Stimulated activated CD4-positive, alpha-beta T cell treated with anti-CD3 and anti-CD28 coated beads, Interleukin-15, amount 100 ng/mL, for 24 hours (primary cell): ENCODE measurements around the gene KCNS3.

Source experiments
- DNase-seq: peaks from one replicate; pipeline ENCODE4 v3.0.0-alpha.2; 2020

The KCNS3 gene

DNA sequence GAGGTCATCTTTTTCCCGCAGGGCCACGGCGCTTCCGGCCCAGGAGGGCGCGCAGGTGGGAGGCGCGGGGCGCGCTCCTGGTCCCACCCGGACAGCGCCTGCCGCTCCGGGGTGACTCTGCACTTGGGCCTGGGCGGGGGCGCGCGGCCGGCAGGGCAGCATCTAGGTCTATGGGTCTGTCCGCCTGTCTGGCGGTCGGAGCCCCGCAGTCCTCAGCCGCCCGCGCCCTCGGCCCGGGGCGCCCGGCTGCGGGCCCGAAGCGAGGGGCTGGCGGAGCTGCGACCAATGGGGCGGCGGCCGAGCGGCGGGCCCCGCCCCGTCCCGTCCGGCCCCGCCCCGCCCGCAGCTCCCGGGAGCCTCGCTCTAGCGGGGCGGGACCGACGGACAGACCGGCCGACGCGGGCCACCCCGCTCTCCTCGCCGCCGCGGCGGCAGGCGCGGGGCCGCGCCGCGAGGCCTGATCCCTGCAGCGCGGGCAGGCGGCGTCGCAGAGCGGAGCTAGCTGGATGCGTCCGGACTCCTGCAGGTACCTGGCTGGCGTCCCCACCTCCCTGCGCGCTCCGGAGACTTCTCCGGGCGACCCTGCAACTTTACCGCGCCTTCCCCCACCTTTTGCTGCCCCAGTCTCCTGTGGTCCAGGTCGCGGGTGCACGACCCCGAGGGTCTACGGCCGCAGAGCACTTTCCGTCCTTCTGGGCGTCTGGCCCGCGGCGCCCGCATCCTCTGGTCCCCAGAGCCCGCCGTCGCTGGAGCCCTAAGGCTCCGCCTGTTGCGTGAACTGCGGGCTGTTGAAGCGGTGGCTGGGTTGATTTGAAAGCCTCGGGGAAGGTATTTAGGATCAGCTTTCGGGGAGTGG is at the start of gene KCNS3:
TSS of gene KCNS3 (plus strand) at position 387 of the 856 bp plus-strand sequence. CDS start 52,342 bp downstream, outside the sequence.
- DNase-seq, result peak; percentile 40

DNA sequence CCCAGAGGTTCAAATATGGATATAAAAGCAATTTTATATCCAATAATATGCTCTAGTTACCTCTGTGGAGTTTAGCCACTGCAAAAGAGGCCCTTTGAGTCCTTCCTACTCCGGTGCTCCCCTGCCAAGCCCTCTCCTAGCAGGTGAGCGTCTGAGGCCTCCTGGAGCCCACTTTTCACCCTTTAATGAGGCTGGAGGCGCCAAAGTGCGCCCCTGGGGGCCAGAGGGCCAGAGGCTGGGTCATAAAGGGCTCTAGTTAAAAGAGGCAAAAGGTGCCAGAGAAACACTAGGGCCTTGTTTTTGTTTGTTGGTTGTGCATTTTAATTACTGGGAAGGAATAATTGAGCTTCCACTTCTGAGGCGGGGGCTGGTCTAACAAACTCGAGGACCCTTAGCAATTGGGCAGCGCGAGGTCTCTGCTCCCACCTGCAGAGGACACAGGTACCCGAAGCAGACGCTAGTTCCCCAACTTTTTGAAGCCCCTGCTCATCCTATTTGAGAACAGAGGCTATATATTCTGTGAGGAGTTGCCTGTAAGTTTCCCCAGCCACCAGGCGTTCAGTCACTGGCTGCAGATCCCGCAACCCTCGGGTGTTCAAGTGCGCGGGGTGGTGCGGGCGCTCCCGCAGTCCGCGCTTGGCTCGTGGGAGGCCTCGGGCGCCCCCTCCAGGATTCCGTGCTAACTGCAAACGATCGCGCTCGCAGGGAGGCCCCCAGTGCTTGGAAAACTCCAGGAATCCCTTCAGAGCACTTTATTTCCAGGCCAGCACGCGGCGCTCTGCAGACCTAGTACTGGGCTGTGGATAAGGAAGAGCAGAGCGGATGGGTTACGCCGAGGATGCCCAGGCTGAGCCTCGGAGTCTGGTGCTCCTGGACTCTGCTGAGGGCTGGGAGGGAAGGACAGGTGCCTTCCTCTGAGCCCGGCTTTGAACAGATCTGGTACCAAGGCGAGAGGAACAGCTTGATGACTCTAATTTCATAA is 48.1 kb upstream of the KCNS3 start:
- peak; percentile 62 for DNase-seq

DNA sequence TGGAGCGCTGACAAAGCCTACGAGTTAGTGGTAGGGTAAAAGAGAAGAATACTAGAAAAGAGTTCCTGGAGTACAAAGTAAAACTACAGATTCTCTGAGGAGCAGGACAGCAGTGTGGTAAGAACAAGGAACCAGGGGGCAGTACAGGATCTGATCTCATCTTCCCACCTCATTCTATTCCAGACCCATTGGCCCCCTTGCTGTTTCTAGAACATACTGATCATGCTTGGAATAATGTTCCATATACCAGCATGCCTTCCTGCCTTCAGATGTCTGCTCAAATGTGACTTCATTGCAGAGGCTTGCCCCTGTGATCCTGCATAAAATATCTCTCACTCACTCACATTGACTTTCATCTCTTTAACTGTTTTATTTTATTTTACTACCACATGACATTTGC is 43.0 kb upstream of the KCNS3 start:
- no peak for DNase-seq

DNA sequence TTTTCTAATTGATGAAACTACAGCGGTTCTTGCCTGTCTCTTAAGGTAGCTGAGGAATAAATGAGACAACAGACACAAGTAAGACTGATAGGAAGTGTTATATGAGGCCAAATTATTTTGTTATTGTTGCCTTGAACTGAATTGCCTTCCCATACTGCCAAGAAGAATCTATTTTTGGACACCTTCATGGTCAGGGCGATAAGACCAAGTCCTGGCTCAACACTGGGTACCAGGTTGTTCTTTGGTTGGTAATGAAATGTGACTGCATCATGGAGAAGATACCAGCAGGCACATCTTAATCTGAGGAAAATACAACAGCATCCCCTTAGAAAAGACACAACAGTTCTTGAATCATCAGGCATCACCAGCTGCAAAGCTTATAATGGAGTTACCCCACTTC is 38.5 kb upstream of the KCNS3 start:
- DNase-seq, result no peak

- DNase-seq, result no peak
Observed at GRCh38 chr2:17843457-17843856, 35.0 kb upstream of the KCNS3 start.

- no peak for DNase-seq
Observed at GRCh38 chr2:17845806-17846205, 32.7 kb upstream of the KCNS3 start.

DNA sequence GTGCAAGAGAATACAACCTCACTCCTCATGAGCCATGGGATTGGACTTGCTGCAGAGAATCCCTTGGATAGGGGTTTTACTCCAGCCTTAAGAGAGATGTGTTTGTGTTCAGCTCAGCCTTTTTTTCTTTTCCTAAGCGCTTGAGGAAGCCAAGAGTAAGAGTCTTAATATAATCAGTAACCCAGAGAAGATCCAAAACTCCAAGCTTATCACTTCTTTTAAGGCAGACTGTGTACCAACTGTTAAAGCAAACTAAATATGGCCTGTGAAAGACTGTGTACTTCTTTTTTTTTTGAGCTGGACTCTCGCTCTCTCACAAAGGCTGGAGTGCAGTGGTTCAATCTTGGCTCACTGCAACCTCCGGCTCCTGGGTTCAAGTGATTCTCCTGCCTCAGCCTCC is 31.8 kb upstream of the KCNS3 start:
- DNase-seq, result no peak

- no peak for DNase-seq
Observed at GRCh38 chr2:17847236-17847635, 31.2 kb upstream of the KCNS3 start.

DNA sequence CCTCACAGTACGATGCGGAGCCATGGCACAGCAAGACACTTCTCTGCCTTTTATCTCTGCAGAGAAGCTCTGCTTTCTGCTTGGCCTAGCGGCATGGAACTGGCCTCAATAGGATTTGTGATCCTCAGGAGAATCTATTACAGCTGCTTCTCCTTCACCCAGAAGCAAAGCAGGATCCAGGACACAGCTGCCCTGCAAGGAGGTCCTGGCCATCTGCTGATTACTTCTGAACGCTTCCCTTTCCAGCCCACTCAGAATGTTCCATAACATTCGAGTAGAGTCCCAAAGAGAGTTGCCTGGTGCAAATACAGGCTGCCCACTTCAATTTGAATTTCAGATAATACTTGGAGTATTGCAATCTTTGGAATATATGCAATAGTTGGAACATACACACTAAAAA is 29.2 kb upstream of the KCNS3 start:
- DNase-seq, result no peak

DNA sequence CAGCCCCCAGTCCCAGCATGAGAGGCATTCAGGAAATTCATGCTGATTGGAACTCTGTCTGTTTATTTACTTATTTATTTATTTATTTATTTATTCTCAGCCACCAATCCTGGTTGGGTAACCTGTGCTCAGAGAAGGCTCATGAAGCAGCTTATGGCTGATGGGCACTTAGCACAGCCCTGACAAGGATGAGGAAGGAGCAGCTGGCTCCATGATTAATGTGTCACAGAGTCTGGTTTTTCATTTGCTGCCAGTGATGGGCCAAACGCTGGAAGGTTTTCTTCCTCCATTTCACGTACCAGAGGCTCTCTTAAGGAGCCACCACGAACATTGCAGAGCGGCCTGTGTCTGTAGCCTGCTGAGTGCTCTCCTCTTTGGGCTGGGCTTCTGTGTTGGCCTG is 28.3 kb upstream of the KCNS3 start:
- DNase-seq, result no peak

DNA sequence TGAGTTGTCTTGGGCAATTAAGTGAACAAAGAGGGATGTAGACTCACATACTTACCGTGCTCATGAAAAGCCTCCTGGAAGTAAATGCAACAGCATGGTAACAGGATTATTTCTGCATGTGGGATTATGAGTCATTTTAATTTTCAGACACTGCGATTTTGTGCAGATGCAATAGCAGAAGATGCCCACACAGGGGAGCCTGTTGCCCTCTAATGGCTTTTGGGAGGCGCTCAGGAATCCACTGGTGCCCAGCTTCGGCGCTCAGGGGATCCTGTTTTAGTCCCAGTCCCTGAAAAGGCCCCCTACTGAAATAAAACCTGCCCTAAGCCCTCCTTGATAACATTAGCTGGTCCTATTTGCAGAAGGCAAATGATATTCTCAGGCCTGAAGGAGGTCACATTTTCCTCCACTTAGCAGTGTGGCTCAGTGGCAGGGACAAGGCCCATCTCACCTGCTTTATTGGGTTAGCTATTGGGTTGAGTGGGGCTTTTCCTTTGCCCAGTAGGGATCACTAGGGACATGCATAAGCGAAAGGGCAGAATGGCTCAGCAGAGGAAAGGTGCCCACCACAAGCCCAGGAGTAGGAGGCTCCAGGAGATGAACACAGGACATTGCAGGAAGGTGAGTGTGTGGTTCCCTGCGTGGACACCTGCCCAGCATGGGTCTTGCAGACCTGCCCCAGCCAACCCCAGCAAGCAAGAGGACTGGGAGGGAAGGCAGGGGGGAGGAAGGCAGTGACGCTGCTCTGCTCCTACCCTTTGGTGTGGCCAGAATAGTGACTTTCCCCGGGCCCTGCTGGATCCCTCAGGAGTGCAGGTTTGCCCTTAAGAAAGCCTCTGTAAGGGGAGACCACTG is 26.5 kb upstream of the KCNS3 start:
- DNase-seq, result peak; percentile 44

- DNase-seq, result no peak
Observed at GRCh38 chr2:17853799-17854198, 24.7 kb upstream of the KCNS3 start.

DNA sequence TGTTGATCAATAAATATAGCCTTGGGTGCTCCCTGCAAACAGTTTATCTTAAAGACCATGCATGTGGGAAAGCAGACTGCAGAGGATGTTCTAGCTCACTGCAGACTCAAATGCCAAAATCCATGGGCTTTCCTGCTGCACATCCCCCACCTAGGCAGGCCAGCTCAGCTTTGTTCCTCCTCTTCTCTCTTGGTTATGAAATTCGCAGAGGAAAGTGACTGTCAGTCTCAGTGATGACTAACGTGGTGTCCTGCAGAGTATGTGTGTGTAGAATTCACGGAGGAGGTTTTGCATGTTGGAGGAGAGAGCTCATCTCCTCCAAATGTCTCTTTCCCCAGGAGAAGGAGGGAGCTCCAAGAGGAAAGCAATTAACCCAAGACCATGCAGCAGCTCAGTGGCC is 21.4 kb upstream of the KCNS3 start:
- DNase-seq, result no peak

DNA sequence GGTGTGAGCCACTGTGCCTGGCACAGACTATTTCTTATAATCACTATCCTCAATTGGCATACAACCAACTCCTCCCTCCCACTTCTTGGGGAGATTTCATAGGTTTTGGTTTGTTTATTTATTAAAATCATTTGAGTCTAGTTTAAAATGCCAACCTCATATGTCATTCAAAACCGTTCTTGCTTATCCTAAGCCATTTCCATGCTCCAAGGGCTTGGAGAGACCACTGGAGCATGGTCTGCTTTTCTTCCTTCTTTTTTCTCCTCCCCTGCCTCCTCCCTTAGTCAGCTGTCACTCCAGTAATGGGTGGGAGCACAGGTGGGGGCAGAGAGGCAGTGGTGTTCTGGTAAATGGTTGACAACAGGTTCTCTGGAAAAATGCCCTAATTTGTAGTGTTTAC is 20.4 kb upstream of the KCNS3 start:
- no peak for DNase-seq

DNA sequence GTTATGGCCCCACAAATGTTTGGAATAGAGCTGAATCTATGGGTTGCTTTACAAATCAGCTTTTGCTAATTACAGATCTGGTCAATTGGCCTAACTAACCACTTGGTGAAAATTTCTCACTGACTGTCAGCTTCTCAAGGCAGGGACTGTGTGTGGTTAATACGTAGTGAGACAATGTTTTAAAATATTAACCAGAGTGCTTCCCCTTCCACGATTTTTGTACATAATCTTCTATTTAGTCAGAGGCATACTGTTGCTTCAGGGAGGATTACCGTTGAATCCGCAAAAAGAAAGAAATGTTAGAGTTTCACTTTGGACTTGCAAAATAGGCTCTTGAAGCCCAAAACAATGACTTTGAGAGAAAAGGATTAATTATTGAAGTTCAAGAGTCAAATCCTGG is 14.9 kb upstream of the KCNS3 start:
- DNase-seq, result no peak

DNA sequence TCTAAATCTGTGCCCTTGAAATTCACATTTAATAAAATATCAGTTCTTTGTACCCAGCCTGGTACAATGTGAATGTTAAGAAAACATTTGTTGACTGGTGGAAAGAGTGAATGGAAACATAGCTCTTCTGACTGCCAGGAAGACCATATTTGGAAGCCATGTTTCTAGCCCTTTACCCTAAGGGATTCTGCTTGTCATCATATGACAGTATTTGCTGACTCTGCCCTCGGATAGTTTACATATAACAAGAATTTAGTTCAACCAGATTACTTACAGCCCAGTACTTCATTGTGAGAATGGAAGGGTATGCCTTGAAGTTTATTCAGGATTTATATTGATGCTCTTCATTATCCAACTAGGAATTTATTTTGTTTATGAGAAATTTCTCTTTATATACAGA is 13.8 kb upstream of the KCNS3 start:
- no peak for DNase-seq

- no peak for DNase-seq
Observed at GRCh38 chr2:17867133-17867532, 11.3 kb upstream of the KCNS3 start.

GRCh38 chr2:17869128-17869527 is 9.3 kb upstream of the KCNS3 start:
- no peak for DNase-seq

GRCh38 chr2:17871639-17872038 is 6.8 kb upstream of the KCNS3 start:
- no peak for DNase-seq

DNA sequence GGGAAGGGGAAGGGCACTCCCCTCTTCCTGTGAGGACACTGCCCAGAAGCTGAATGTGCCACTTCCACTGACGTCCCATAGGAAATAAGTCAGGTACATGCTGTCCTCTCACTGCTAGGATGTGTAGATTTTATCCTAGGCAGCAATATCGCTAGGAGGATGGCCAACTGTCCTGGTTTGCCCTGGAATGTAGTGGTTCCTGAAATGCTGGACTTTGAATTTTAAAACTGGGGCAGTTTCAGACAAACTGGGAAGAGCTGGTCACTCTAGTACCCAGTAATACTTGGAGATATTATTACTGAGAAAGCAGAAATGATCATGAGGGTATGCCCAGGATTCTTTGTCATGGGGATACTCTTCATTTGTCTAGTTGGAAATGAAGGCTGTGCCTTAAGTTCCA is 5.4 kb upstream of the KCNS3 start:
- no peak for DNase-seq

GRCh38 chr2:17876590-17876989 is 1.9 kb upstream of the KCNS3 start:
- no peak for DNase-seq

GRCh38 chr2:17877811-17878280 is 621 bp upstream of the KCNS3 start:
- DNase-seq, result peak; percentile 3
